H7 (cell line): ENCODE measurements around the gene KANK2. TPM values are rescaled to one million over a fixed set of nuclear protein-coding genes. Genes with fewer than 3 reads are reported as not detected.

ENCODE experiments used
- DNase-seq: peaks from one replicate; pipeline ENCODE4 v3.0.0; 2012
- H3K27me3 ChIP-seq: 2 replicates; pipeline ENCODE4 v1.6.0; 2011; ENCODE audit warnings: mild to moderate bottlenecking, low read length; ENCODE audit not compliant: control insufficient read depth, insufficient read depth
- H3K36me3 ChIP-seq: replicated peaks from 2 replicates; pipeline ENCODE4 v1.5.1; 2011; ENCODE audit warnings: low read length; ENCODE audit not compliant: control insufficient read depth, insufficient read depth
- H3K4me3 ChIP-seq: 2 replicates; pipeline ENCODE4 v1.5.1; 2011; ENCODE audit warnings: low read depth, mild to moderate bottlenecking, control low read depth, low read length, moderate library complexity; ENCODE audit not compliant: insufficient read depth
- total RNA-seq: library from RNA; depleted of rRNA; stranded (reverse); fragments of >200 nt; shearing (Covaris generic); gene quantifications from 2 replicates; pipeline ENCODE4 v1.2.3, GENCODE V29; 2014

The KANK2 gene
- total RNA-seq, 1 experiment from 2014 or later: 41.8 TPM

DNA sequence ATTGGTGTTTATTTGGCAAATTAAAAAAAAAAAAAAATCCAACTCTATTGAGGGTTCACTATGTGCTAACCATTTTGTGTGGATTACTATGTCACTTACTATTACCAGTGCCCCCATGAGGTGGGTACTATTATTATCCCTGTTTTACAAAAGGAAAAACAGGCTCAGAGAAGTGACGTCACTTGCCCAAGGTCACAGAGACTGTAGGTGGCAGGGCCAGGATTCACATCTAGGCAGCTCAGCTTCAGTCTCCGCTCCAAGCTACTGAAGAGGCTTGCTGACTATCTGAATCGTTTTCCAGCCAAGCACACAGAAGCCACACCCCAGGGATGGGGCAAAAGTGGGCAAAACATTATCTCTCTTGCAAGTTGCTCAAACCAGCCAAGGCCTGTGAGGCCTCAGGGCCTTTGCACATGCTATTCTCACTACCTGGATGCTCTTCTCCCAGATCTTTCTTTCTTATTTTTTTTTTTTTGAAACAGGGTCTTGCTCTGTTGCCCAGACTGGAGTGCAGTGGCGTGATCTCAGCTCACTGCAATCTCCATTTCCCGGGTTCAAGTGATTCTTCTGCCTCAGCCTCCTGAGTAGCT lies 37.2 kb upstream of the KANK2 start:
- peaks cover 10% of the 10 kb centered on the region for H3K36me3 ChIP-seq
- H3K27me3 ChIP-seq: no peaks in the 10 kb centered on the region
- no peak for DNase-seq
- H3K4me3 ChIP-seq: no peak overlapping the region

GRCh38 chr19:11233073-11233472 lies 35.7 kb upstream of the KANK2 start:
- H3K36me3 ChIP-seq: peaks cover 7% of the 10 kb centered on the region
- H3K27me3 ChIP-seq: no peaks in the 10 kb centered on the region
- no peak overlapping the region for H3K4me3 ChIP-seq
- no peak for DNase-seq

DNA sequence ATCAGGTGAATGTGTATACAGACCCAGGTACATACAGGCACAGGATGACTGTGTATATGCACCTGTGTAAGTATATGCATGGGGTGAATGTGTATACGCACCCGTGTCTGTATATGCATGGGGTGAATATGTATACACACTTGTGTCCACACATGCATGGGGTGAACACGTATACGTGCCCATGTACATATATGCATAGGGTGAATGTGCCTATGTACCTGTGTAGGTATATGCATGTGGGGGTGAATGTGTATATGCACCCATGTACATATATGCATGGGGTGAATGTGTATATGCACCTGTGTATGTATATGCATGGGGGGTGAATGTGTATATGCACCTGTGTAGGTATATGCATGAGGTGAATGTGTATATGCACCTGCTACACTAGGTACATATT lies 35.2 kb upstream of the KANK2 start:
- H3K4me3 ChIP-seq: no peak overlapping the region

DNA sequence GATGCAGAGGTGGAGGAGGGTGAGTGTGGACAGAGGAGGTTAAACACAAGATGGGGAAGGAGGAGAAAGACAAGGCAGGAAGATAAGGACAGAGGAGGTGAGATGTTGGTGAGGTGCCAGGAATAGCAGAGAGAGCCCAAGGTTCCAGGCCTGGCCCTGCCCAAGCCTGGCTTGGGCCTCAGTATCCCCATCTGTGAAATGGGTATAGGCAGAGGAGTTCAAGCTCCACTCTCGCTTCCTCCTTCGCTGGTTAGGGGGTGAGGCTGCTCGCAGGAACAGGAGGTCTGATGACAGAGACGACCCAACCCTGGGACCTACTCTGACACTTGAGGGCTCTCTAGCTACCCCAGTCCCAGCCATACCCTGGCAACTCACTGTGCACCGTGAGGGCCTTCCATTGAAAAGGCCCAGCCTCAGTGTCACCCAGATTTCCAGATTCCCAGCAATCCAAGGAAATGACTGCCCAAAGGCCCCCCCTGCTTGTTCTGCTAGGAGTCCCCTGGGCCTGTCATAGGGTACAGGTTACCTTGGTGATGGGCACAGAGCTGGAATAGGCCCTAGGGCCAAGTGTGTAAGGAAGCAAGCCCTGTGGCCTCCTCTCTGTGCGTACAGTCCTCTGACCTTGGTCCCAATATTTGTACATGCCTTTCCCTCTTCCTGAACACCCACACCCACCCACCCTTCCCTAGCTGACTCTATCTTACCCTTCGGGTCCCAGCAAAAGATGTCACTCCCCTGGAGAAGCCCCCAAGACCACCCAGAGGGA lies 33.5 kb upstream of the KANK2 start:
- Histone ChIP-seq H3K27me3 (no peaks in the 10 kb centered on the region), H3K4me3 (no peak overlapping the region), H3K36me3 (peaks cover 12% of the 10 kb centered on the region)
- no peak for DNase-seq

More for the DNA sequence above, 35.2 kb upstream of the KANK2 start:
- Histone ChIP-seq H3K27me3 (no peaks in the 10 kb centered on the region), H3K36me3 (peaks cover 5% of the 10 kb centered on the region)
- DNase-seq: no peak

DNA sequence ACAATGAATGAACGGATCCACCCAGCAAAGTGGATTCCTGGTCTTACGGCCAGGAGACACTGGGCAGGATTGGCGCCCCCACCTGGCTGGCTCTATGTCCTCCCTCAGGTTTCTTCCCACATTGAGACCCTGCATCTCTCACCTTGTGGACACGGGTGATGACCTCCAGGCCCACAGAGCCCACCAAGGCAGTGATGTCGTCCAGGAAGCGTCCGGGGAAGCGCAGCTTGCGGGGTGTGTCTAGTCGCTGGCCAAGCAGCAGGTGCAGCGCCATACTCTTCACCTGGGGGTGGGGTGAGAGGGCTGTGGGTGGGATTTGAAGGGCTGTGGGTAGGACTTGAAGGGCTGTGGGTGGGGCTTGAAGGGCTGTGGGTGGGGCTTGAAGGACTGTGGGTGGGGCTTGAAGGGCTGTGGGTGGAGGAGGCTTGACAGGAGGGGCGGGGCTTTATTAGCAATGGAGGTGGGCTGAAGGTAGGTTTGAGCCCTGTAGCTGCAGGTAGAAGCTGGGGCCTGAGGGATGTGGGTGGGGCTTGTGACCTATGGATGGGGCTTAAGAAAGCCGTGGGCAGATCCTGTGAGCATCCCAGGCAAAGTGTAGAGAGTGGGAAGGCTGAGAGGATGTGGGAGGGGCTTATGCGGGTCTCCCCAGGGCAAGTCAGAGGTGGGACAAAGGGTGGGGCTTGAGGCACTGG lies 30.0 kb upstream of the KANK2 start:
- Histone ChIP-seq H3K27me3 (no peaks in the 10 kb centered on the region), H3K36me3 (peaks cover 16% of the 10 kb centered on the region), H3K4me3 (no peak overlapping the region)
- peak; percentile 97 for DNase-seq

GRCh38 chr19:11226716-11227166 lies 29.4 kb upstream of the KANK2 start:
- H3K27me3 ChIP-seq: no peaks in the 10 kb centered on the region
- H3K36me3 ChIP-seq: peaks cover 22% of the 10 kb centered on the region
- no peak for DNase-seq
- H3K4me3 ChIP-seq: no peak overlapping the region

- Histone ChIP-seq H3K27me3 (no peaks in the 10 kb centered on the region), H3K4me3 (no peak overlapping the region), H3K36me3 (peaks cover 28% of the 10 kb centered on the region)
- no peak for DNase-seq
Measured at GRCh38 chr19:11225815-11226214, 28.5 kb upstream of the KANK2 start.

- no peak overlapping the region for H3K4me3 ChIP-seq
- no peak for DNase-seq
- peaks cover 28% of the 10 kb centered on the region for H3K36me3 ChIP-seq
- no peaks in the 10 kb centered on the region for H3K27me3 ChIP-seq
Measured at GRCh38 chr19:11225172-11225571, 27.8 kb upstream of the KANK2 start.

GRCh38 chr19:11224429-11224828 lies 27.1 kb upstream of the KANK2 start:
- no peak for DNase-seq
- H3K27me3 ChIP-seq: no peaks in the 10 kb centered on the region
- peaks cover 28% of the 10 kb centered on the region for H3K36me3 ChIP-seq
- H3K4me3 ChIP-seq: no peak overlapping the region

DNA sequence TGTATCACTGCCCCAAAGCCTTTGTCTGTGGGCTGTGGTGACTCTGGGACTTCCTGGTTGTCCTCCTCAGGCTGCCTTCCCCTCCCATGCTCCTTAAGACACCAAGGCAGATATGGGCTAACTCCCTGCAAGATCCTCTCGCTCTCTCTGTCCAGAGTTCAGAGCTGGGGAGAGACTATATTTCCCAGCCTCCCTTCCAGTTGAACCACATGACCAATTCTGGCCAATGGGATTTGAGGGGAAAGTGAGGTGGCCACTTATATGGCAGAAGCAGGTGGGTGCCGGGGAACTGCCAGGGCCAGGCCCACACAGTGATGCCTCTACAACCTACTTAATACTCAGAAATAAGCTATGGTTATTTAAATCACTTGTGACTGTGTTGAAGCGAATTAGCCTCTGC lies 25.9 kb upstream of the KANK2 start:
- H3K27me3 ChIP-seq: no peaks in the 10 kb centered on the region
- DNase-seq: no peak
- no peak overlapping the region for H3K4me3 ChIP-seq
- peaks cover 28% of the 10 kb centered on the region for H3K36me3 ChIP-seq

- no peak overlapping the region for H3K4me3 ChIP-seq
- H3K36me3 ChIP-seq: peaks cover 26% of the 10 kb centered on the region
- no peak for DNase-seq
- no peaks in the 10 kb centered on the region for H3K27me3 ChIP-seq
Measured at GRCh38 chr19:11221082-11221598, 23.8 kb upstream of the KANK2 start.

- H3K27me3 ChIP-seq: no peaks in the 10 kb centered on the region
- no peak overlapping the region for H3K4me3 ChIP-seq
- DNase-seq: no peak
- peaks cover 21% of the 10 kb centered on the region for H3K36me3 ChIP-seq
Measured at GRCh38 chr19:11214387-11214786, 17.0 kb upstream of the KANK2 start.

DNA sequence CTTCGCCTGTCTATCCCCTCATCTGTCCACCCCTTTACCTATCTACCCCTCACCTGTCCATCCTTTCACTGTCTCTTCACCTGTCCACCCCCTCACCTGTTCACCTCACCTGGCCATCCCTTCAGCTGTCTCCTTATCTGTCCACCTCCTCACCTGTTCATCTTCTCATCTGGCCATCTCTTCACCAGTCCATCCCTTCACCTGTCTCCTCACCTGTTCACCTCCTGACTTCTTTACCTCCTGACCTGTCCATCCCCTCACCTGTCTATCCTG lies 13.2 kb upstream of the KANK2 start:
- Histone ChIP-seq H3K36me3 (peaks cover 18% of the 10 kb centered on the region), H3K27me3 (no peaks in the 10 kb centered on the region), H3K4me3 (no peak overlapping the region)

GRCh38 chr19:11209839-11210655 lies 12.7 kb upstream of the KANK2 start:
- no peak for DNase-seq

More for the DNA sequence above, 13.2 kb upstream of the KANK2 start:
- DNase-seq: no peak

More at GRCh38 chr19:11209839-11210655, 12.7 kb upstream of the KANK2 start:
- peaks cover 15% of the 10 kb centered on the region for H3K36me3 ChIP-seq
- H3K27me3 ChIP-seq: no peaks in the 10 kb centered on the region
- no peak overlapping the region for H3K4me3 ChIP-seq
